WTC11 (cell line): ENCODE results near the gene SELENOH.

Experiments
- CBFB ChIP-seq: sonication (generic); formaldehyde crosslinking; IDR thresholded peaks from 2 replicates; pipeline ENCODE4 v1.8.1; 2022; ENCODE audit warnings: mild to moderate bottlenecking, low read depth, missing genetic modification reagents
- CREB1 ChIP-seq: sonication (generic); formaldehyde crosslinking; IDR thresholded peaks from 2 replicates; pipeline ENCODE4 v1.8.0; 2023; ENCODE audit warnings: mild to moderate bottlenecking, missing genetic modification reagents
- CREM ChIP-seq: sonication (generic); formaldehyde crosslinking; IDR thresholded peaks from 2 replicates; pipeline ENCODE4 v1.8.1; 2022; ENCODE audit warnings: mild to moderate bottlenecking, missing genetic modification reagents, moderate library complexity
- ESRRA ChIP-seq: sonication (generic); formaldehyde crosslinking; IDR thresholded peaks from 2 replicates; pipeline ENCODE4 v1.8.1; 2022; ENCODE audit warnings: mild to moderate bottlenecking, missing genetic modification reagents, borderline replicate concordance
- ETV6 ChIP-seq: sonication (generic); formaldehyde crosslinking; IDR thresholded peaks from 2 replicates; pipeline ENCODE4 v1.8.1; 2022; ENCODE audit warnings: mild to moderate bottlenecking, missing genetic modification reagents
- JUN ChIP-seq: sonication (generic); formaldehyde crosslinking; IDR thresholded peaks from 2 replicates; pipeline ENCODE4 v1.8.0; 2023; ENCODE audit warnings: mild to moderate bottlenecking, missing genetic modification reagents
- NFYB ChIP-seq: sonication (generic); formaldehyde crosslinking; conservative IDR thresholded peaks from 2 replicates; pipeline ENCODE4 v1.8.0; 2022; ENCODE audit warnings: low read depth, missing genetic modification reagents
- SP1 ChIP-seq: sonication (generic); formaldehyde crosslinking; conservative IDR thresholded peaks from 2 replicates; pipeline ENCODE4 v1.8.1; 2022; ENCODE audit warnings: missing genetic modification reagents
- ZNF232 ChIP-seq: sonication (generic); formaldehyde crosslinking; IDR thresholded peaks from 2 replicates; pipeline ENCODE4 v1.8.0; 2022; ENCODE audit warnings: mild to moderate bottlenecking, missing genetic modification reagents
- ZNF263 ChIP-seq: sonication (generic); formaldehyde crosslinking; IDR thresholded peaks from 2 replicates; pipeline ENCODE4 v1.8.1; 2022; ENCODE audit warnings: low read depth, mild to moderate bottlenecking, moderate library complexity, missing genetic modification reagents
- TF ChIP-seq, protein P1 (sequence below): sonication (generic); formaldehyde crosslinking; IDR thresholded peaks from 2 replicates; pipeline ENCODE4 v1.8.1; 2023; ENCODE audit warnings: mild to moderate bottlenecking, missing genetic modification reagents, moderate library complexity
- TF ChIP-seq, protein P2 (sequence below): fragments of 200-600 bp; IDR thresholded peaks from 2 replicates; pipeline ENCODE4 v1.8.0; 2022; ENCODE audit warnings: antibody characterized with exemption
- TF ChIP-seq, protein P3 (sequence below): sonication (generic); formaldehyde crosslinking; conservative IDR thresholded peaks from 2 replicates; pipeline ENCODE4 v1.8.1; 2022; ENCODE audit warnings: mild to moderate bottlenecking, missing genetic modification reagents
- TF ChIP-seq, protein P4 (sequence below): sonication (generic); formaldehyde crosslinking; IDR thresholded peaks from 2 replicates; pipeline ENCODE4 v1.8.0; 2022; ENCODE audit warnings: mild to moderate bottlenecking, missing genetic modification reagents

DNA sequence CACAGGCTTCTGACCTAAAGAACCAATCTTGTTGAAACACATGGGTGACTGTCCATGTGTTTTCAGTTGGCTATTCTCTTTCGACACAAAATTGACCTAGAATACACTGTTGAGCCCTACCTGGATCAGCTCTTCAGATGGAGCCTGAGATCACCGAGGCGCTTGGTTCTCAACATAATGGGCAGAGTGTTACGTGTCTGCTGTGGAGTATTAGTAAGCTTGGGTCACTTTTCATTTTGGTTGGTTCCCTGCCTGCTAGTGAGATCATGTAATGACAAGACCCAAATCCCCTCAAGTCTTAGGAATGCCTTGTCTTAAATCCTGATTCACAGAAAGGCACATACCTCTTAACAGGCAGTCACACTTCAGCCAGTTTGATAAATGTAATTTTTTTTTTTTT is 38.0 kb upstream of the SELENOH start:
- TF ChIP-seq JUN (CRISPR knock-in tag), result no peak
- TF ChIP-seq, protein P1, sequence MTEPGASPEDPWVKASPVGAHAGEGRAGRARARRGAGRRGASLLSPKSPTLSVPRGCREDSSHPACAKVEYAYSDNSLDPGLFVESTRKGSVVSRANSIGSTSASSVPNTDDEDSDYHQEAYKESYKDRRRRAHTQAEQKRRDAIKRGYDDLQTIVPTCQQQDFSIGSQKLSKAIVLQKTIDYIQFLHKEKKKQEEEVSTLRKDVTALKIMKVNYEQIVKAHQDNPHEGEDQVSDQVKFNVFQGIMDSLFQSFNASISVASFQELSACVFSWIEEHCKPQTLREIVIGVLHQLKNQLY, result no peak
- TF ChIP-seq, protein P2, sequence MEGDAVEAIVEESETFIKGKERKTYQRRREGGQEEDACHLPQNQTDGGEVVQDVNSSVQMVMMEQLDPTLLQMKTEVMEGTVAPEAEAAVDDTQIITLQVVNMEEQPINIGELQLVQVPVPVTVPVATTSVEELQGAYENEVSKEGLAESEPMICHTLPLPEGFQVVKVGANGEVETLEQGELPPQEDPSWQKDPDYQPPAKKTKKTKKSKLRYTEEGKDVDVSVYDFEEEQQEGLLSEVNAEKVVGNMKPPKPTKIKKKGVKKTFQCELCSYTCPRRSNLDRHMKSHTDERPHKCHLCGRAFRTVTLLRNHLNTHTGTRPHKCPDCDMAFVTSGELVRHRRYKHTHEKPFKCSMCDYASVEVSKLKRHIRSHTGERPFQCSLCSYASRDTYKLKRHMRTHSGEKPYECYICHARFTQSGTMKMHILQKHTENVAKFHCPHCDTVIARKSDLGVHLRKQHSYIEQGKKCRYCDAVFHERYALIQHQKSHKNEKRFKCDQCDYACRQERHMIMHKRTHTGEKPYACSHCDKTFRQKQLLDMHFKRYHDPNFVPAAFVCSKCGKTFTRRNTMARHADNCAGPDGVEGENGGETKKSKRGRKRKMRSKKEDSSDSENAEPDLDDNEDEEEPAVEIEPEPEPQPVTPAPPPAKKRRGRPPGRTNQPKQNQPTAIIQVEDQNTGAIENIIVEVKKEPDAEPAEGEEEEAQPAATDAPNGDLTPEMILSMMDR, result no peak
- TF ChIP-seq CREB1 (CRISPR knock-in tag), result no peak
- TF ChIP-seq, protein P3, sequence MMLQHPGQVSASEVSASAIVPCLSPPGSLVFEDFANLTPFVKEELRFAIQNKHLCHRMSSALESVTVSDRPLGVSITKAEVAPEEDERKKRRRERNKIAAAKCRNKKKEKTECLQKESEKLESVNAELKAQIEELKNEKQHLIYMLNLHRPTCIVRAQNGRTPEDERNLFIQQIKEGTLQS (CRISPR knock-in tag), result no peak
- TF ChIP-seq ESRRA (CRISPR knock-in tag), result no peak
- TF ChIP-seq ETV6 (CRISPR knock-in tag), result no peak
- TF ChIP-seq ZNF232 (CRISPR knock-in tag), result no peak
- TF ChIP-seq NFYB (CRISPR knock-in tag), result no peak
- TF ChIP-seq CREM, result no peak
- TF ChIP-seq CBFB (CRISPR knock-in tag), result no peak
- no peak for TF ChIP-seq SP1 (CRISPR knock-in tag)
- no peak for TF ChIP-seq ZNF263
- TF ChIP-seq, protein P4, sequence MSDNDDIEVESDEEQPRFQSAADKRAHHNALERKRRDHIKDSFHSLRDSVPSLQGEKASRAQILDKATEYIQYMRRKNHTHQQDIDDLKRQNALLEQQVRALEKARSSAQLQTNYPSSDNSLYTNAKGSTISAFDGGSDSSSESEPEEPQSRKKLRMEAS (CRISPR knock-in tag), result no peak
